Kidney capillary endothelial cell (primary cell): Measurements from ENCODE around the gene ACSL5.

ENCODE experiments used
- DNase-seq: peaks from one replicate; pipeline ENCODE4 v3.0.0-alpha.2; 2018; ENCODE audit warnings: low spot score

ACSL5 gene

GRCh38 chr10:112407696-112408095 is 33.8 kb downstream of the ACSL5 start:
- DNase-seq = no peak

- DNase-seq = no peak
Observed at GRCh38 chr10:112409299-112409698, 35.4 kb downstream of the ACSL5 start.

- DNase-seq = no peak
Observed at GRCh38 chr10:112409755-112410154, 35.8 kb downstream of the ACSL5 start.

GRCh38 chr10:112412696-112413095 is 38.8 kb downstream of the ACSL5 start:
- no peak for DNase-seq

GRCh38 chr10:112421731-112422130 is 47.8 kb downstream of the ACSL5 start:
- DNase-seq = no peak

GRCh38 chr10:112424651-112425050 is 50.7 kb downstream of the ACSL5 start:
- no peak for DNase-seq

GRCh38 chr10:112426111-112426510 is 52.2 kb downstream of the ACSL5 start:
- no peak for DNase-seq

GRCh38 chr10:112429147-112429546 is 55.2 kb downstream of the ACSL5 start:
- no peak for DNase-seq

- no peak for DNase-seq
Observed at GRCh38 chr10:112429654-112430230, 55.8 kb downstream of the ACSL5 start.

- no peak for DNase-seq
Observed at GRCh38 chr10:112433136-112433535, 59.2 kb downstream of the ACSL5 start.

GRCh38 chr10:112434988-112435619 is 61.2 kb downstream of the ACSL5 start:
- peak; percentile 58 for DNase-seq

GRCh38 chr10:112438356-112438755 is 64.4 kb downstream of the ACSL5 start:
- DNase-seq = no peak

GRCh38 chr10:112441520-112441919 is 67.6 kb downstream of the ACSL5 start:
- no peak for DNase-seq

- DNase-seq = no peak
Observed at GRCh38 chr10:112442063-112442462, 68.1 kb downstream of the ACSL5 start.

GRCh38 chr10:112446055-112446854 is 72.3 kb downstream of the ACSL5 start:
- DNase-seq = peak; percentile 16

GRCh38 chr10:112446855-112447619 is 73.1 kb downstream of the ACSL5 start, which contains the start of the genes VTI1A and ZDHHC6:
Gene VTI1A (plus strand): TSS chr10:112447215. CDS start chr10:112447374, 159 bp downstream.
Gene ZDHHC6 (minus strand): TSS chr10:112446914. CDS start chr10:112445436, 1,478 bp downstream.
- peak; percentile 83 for DNase-seq

GRCh38 chr10:112447620-112447928 is 73.7 kb downstream of the ACSL5 start:
- no peak for DNase-seq

- no peak for DNase-seq
Observed at GRCh38 chr10:112448888-112449287, 75.0 kb downstream of the ACSL5 start.

- DNase-seq = no peak
Observed at GRCh38 chr10:112454910-112455779, 81.2 kb downstream of the ACSL5 start.

- no peak for DNase-seq
Observed at GRCh38 chr10:112456533-112456932, 82.6 kb downstream of the ACSL5 start.

- DNase-seq = no peak
Observed at GRCh38 chr10:112460366-112460765, 86.5 kb downstream of the ACSL5 start.
